HL-60 (cell line): ENCODE measurements around the gene PRCP.

Experiments
- SPI1 ChIP-seq: IDR thresholded peaks from 2 replicates; pipeline ENCODE4 v1.6.1; 2012; ENCODE audit warnings: low read depth, mild to moderate bottlenecking, borderline replicate concordance
- TF ChIP-seq, protein P1 (sequence below): IDR thresholded peaks from one replicate; pipeline ENCODE4 v1.5.1; 2011; ENCODE audit warnings: low read length, control low read depth, inconsistent platforms; ENCODE audit not compliant: insufficient read depth

DNA sequence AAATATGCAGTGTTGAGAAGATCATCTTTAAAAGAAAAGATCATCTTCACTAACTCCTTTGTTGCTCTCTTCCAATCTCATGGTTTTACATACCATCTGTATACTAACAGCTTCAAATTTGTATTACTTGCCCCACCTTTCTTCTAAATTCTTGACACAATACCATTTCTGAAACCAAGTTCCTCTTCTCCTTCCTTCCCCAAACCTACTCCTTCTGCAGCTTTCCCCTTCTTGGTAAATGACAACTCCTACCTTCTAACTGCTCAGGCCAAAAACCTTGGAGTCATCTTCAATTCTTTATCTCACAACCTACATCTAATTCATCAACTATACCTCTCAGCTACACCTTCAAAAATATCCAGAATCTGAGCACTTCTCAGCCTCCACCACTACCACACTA is 9.3 kb downstream of the PRCP start:
- TF ChIP-seq, protein P1, sequence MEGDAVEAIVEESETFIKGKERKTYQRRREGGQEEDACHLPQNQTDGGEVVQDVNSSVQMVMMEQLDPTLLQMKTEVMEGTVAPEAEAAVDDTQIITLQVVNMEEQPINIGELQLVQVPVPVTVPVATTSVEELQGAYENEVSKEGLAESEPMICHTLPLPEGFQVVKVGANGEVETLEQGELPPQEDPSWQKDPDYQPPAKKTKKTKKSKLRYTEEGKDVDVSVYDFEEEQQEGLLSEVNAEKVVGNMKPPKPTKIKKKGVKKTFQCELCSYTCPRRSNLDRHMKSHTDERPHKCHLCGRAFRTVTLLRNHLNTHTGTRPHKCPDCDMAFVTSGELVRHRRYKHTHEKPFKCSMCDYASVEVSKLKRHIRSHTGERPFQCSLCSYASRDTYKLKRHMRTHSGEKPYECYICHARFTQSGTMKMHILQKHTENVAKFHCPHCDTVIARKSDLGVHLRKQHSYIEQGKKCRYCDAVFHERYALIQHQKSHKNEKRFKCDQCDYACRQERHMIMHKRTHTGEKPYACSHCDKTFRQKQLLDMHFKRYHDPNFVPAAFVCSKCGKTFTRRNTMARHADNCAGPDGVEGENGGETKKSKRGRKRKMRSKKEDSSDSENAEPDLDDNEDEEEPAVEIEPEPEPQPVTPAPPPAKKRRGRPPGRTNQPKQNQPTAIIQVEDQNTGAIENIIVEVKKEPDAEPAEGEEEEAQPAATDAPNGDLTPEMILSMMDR = no peak
- peak; percentile 43; the same call in 1 of the 2 replicates for TF ChIP-seq SPI1
